HG03571 (cell line): ENCODE results near the gene STPG3.

Source experiments
- ATAC-seq: cut with Tn5 transposase; IDR thresholded peaks from one replicate; pipeline ENCODE4 v1.9.1; 2021; ENCODE audit not compliant: unreplicated experiment

The STPG3 gene

DNA sequence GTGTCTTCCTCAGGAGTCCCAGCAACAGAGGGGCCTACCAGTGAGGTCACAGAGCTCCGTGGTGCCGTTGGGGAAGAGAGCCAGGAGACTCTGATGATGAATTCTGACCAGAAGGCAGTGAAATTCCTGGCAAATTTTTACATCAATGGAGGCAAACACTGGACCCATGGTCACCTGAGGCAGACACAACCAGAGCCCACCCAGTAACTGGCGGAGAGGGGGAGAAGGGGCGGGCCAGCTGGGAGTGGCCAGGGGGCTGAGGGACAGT lies at the start of gene STPG3:
Gene STPG3 (plus strand): TSS at position 93 of the 268 bp plus-strand sequence. CDS start 1 bp downstream, at position 94.
- no peak for ATAC-seq

- no peak for ATAC-seq
Observed at GRCh38 chr9:137202966-137203365, 48.1 kb upstream of the STPG3 start.

DNA sequence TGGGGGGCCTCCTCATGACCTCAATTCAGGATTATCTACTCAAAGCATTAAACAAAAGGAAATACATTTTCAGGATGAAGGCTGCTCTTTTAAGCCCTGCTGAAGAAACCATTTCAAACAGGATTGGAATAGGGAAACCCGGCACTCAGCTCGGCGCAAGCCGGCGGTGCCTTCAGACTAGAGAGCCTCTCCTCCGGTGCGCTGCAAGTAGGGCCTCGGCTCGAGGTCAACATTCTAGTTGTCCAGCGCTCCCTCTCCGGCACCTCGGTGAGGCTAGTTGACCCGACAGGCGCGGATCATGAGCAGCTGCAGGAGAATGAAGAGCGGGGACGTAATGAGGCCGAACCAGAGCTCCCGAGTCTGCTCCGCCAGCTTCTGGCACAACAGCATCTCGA lies 46.4 kb upstream of the STPG3 start:
- no peak for ATAC-seq

GRCh38 chr9:137205126-137206069 lies 45.7 kb upstream of the STPG3 start, which contains the start of the genes NDOR1 and TMEM203:
Gene NDOR1, plus strand, starts transcription at chr9:137205700. Its CDS starts 78 bp downstream, at chr9:137205778.
Gene TMEM203, minus strand, starts transcription at chr9:137205648. Its CDS starts 234 bp downstream, at chr9:137205414.
- no peak for ATAC-seq

DNA sequence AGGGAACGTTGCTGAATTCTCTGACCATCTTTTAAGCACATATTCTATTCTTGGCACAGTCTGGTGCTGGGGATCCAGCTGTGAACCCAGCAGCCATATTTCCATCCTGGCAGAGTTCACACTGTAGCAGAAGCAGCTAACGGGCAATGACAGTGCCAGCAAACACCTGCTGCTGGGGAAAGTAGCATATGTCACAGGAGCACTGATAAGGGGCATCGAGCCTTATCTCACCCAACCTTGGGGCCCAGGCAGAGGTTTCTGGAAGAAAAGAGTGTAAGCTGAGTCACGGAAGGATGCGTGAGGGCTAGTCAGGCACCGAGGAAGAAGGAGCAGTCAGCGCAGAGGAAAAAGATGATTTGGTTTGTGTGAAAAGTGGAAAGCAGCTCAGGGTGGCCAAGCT lies 44.5 kb upstream of the STPG3 start:
- ATAC-seq: no peak

- no peak for ATAC-seq
Observed at GRCh38 chr9:137211532-137211931, 39.6 kb upstream of the STPG3 start.

- no peak for ATAC-seq
Observed at GRCh38 chr9:137212520-137212919, 38.6 kb upstream of the STPG3 start.

DNA sequence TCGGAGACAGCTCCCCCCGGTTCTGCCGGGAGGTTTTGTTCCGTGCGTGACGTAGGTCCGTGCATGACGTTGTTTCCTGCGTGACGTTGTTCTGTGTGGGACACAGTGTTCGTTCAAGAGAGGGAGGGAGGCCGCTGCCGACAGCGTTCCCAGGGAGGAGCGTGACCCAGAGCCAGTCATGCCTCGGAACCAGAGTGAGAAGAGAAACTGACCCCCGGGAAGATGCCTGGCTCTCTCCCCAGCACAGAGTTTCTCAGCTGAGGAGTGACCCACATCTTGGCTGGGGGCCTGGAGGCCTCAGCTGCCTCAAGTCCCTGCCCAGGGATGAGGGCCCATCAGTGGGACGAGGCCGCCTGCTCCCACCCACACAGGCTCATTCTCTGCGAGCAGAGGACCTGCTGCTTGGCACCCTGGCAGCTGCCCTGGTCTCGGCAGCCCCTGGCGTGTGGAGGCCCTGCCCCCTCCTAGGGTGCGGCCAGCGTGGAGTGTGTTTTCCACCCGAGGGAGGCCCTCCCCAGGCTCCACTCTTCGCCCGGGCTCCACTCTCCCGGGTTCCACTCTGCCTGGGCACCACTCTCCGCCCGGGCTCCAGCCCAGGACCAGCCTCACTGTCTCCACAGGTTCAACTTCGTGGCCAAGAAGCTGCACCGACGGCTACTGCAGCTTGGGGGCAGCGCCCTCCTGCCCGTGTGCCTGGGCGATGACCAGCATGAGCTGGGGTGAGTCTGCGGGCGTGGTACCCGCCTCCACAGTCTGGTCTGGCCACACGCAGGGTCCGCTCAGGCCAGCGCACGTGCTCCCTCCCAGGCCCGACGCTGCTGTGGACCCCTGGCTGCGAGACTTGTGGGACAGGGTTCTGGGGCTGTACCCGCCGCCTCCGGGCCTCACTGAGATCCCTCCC lies 37.7 kb upstream of the STPG3 start:
- no peak for ATAC-seq

GRCh38 chr9:137214620-137215019 lies 36.5 kb upstream of the STPG3 start:
- ATAC-seq: no peak

GRCh38 chr9:137215196-137215986 lies 35.7 kb upstream of the STPG3 start:
- no peak for ATAC-seq

DNA sequence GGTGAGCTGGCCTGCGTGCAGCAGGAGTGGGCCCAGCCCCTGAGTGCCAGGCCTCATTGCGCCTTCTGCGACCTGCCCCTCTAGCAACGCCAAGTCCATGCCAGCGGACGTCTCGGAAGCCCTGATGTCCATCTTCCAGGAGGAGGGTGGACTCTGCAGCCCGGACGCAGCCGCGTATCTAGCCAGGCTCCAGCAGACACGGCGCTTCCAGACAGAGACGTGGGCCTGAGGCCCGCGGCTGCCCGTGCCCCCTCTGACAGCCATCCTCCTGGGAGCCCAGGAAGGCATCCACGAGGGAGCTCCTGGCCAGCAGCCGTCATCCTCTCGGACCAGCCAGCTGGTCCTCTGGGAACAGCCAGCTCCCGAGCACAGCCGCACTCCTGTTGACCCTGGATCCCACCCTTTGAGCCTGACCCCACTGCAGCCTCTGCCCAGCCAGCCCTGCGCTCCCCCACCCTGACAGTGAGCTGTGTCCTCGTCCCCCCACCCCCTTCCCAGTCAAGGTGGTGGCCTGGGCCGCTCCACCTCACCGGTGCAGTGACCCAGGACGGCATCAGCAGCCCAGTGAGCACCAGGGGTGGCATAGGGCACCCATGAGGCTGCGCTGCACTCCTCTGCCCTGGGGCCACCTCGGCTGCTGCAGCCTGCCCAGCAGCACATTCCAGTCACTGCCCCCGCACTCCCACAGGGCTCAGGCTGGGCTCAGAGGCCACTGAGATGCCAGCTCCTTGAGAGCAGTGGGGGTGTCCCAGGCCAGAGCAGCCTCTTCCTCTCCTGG lies 34.7 kb upstream of the STPG3 start:
- ATAC-seq: no peak

DNA sequence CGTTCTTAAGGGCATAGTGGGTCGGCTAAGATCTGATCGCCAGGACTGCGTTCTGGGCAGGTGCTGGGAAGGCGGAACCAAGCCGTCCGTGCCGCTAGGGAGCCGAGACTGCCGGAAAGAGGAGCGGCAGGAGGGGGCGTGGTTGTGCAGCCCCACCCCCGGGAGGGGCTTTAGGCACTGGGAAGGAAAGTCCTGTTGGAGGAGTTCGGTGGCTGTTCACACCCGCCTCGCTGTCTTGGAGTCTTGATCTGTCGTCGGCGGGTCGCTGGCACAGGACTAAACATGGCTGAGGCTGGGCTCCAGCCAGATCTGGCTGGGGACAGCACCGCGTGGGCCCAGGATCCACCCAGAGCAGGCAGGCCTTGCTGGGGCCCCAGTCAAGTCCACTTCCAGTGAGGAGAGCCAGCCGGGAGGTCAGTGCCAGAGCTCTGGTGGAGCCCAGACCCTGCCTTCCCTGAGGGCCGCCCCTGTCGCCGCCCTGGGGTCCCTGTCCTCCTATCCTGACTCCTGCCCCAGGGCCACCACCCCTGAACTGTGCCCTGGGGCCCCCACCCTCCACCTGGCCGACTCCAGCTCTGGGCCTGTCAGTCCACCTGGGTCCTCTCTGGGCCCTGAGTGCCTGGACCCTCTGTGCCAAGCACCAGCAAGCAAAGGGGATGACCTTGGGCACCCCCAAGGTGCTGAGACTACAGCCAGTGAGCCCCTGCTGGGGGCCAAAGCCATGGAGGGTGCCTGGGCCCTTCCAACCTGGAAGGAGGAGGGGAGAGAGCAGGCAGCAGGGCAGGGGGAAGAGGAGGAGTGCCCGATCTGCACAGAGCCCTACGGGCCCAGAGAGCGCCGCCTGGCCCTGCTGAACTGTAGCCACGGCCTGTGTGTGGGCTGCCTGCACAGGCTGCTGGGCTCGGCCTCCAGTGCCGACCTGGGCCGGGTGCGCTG lies 33.5 kb upstream of the STPG3 start:
- ATAC-seq: no peak

GRCh38 chr9:137218212-137218753 lies 32.8 kb upstream of the STPG3 start:
- ATAC-seq: no peak

GRCh38 chr9:137218754-137219271 lies 32.3 kb upstream of the STPG3 start:
- ATAC-seq: no peak

DNA sequence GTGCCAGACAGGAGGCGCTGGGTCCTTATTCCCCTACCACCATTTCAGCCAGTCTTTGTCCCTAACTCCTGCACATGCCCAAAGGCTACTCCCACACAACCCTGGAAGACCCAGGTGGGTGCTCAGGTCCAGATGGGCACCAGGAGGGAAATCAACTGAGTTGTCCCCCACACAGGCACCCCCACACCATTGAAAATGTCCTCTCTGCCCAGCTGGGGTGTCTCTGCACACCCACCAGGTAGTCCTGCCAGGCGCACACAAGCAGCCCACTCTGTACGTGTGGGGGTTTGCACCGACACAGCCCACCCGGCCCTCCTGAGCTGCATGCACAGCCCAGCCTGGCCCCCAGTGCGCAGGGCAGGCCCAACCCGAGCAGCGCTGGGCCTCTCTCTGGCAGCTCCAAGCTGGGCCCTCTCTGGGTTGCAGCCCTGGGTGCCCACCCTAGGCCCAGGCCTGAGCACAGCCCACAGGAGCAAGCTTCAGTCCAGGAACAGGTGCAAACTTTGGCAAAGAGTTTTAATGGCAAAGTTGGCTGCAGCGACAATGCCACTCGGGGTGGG lies 31.2 kb upstream of the STPG3 start:
- ATAC-seq: no peak

DNA sequence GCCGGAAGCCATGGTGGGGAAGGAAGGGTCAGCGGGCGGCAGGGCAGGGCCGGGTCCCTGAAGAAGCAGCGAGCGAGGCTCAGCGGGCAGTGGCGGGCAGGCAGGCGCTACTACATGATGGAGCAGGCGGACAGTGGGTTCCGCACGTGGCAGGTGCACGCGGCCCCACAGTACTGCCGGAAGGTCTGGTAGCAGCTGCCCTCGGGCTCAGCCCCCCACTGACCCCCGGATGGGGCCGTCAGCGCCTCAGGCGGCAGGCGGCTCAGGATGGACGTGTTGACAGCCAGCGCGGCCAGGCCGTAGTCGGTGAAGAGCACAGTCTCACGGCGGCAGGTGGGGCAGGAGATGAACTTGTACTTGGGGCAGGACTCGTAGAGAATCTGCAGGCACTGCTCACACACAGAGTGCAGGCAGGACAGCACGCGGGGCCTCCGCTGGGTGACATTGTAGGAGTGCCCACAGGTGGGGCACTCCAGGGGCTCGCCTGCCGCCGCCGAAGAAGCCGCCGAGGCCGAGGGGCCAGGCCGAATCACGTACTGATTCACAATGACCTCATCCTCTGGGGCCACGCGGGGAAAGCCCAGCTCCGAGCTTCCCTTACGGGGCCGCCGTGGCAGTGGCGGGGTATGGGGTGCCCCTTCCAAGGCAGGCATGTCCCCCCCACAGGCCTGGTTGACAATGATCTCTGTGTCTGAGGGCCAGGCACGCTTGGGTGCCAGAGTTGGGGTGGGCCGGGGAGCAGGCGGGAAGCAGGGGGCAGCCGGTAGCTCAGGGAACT lies 30.6 kb upstream of the STPG3 start:
- ATAC-seq: no peak

- no peak for ATAC-seq
Observed at GRCh38 chr9:137221095-137221505, 30.0 kb upstream of the STPG3 start.
